ENCODE data around the gene MAPK1.
A peak's percentile ranks its signal among the peaks of the same experiment; 100 is the strongest.

The MAPK1 gene

GRCh38 chr22:21832291-21833290 lies 34.9 kb downstream of the MAPK1 start:
- no peak for TF ChIP-seq GATA2 (IDR thresholded peaks at IDR 0.05; ENCODE audit: low read depth, low read length)
- no peak for TF ChIP-seq GATA3 (IDR thresholded peaks at IDR 0.05; ENCODE audit: low read depth, low read length)

- TF ChIP-seq GATA2 (IDR thresholded peaks at IDR 0.05; ENCODE audit: low read depth, low read length) (no peak), GATA3 (IDR thresholded peaks at IDR 0.05; ENCODE audit: low read depth, low read length) (no peak)
Observed at GRCh38 chr22:21829523-21829922, 37.9 kb downstream of the MAPK1 start.

GRCh38 chr22:21828268-21828638 lies 39.2 kb downstream of the MAPK1 start:
- TF ChIP-seq GATA3 (IDR thresholded peaks at IDR 0.05; ENCODE audit: low read depth, low read length) (no peak), GATA2 (IDR thresholded peaks at IDR 0.05; ENCODE audit: low read depth, low read length) (no peak)

GRCh38 chr22:21827628-21828267 lies 39.7 kb downstream of the MAPK1 start:
- no peak for TF ChIP-seq GATA3 (IDR thresholded peaks at IDR 0.05; ENCODE audit: low read depth, low read length)

- TF ChIP-seq GATA3 (IDR thresholded peaks at IDR 0.05; ENCODE audit: low read depth, low read length) = no peak
- TF ChIP-seq GATA2 (IDR thresholded peaks at IDR 0.05; ENCODE audit: low read depth, low read length) = no peak
Observed at GRCh38 chr22:21826204-21826603, 41.2 kb downstream of the MAPK1 start.

- no peak for TF ChIP-seq GATA2 (IDR thresholded peaks at IDR 0.05; ENCODE audit: low read depth, low read length)
- 0 out of 2 replicates have a peak, but pooled peaks have one; percentile 5 for TF ChIP-seq GATA3 (IDR thresholded peaks at IDR 0.05; ENCODE audit: low read depth, low read length)
Observed at GRCh38 chr22:21824445-21824912, 43.0 kb downstream of the MAPK1 start.

GRCh38 chr22:21823740-21824444 lies 43.6 kb downstream of the MAPK1 start:
- 0 out of 2 replicates have a peak, but pooled peaks have one; percentile 25 for TF ChIP-seq GATA2 (IDR thresholded peaks at IDR 0.05; ENCODE audit: low read depth, low read length)
- TF ChIP-seq GATA3 (IDR thresholded peaks at IDR 0.05; ENCODE audit: low read depth, low read length) = 0 out of 2 replicates have a peak, but pooled peaks have one; percentile 11

GRCh38 chr22:21819183-21819770 lies 48.2 kb downstream of the MAPK1 start:
- TF ChIP-seq GATA2 (IDR thresholded peaks at IDR 0.05; ENCODE audit: low read depth, low read length) (no peak), GATA3 (IDR thresholded peaks at IDR 0.05; ENCODE audit: low read depth, low read length) (no peak)

GRCh38 chr22:21818487-21819182 lies 48.8 kb downstream of the MAPK1 start:
- TF ChIP-seq GATA2 (IDR thresholded peaks at IDR 0.05; ENCODE audit: low read depth, low read length) = no peak
- no peak for TF ChIP-seq GATA3 (IDR thresholded peaks at IDR 0.05; ENCODE audit: low read depth, low read length)

GRCh38 chr22:21816787-21817496 lies 50.5 kb downstream of the MAPK1 start:
- TF ChIP-seq GATA2 (IDR thresholded peaks at IDR 0.05; ENCODE audit: low read depth, low read length) = no peak
- TF ChIP-seq GATA3 (IDR thresholded peaks at IDR 0.05; ENCODE audit: low read depth, low read length) = no peak

- TF ChIP-seq GATA2 (IDR thresholded peaks at IDR 0.05; ENCODE audit: low read depth, low read length) = no peak
- no peak for TF ChIP-seq GATA3 (IDR thresholded peaks at IDR 0.05; ENCODE audit: low read depth, low read length)
Observed at GRCh38 chr22:21816472-21816786, 51.0 kb downstream of the MAPK1 start.

GRCh38 chr22:21815958-21816357 lies 51.5 kb downstream of the MAPK1 start:
- TF ChIP-seq GATA3 (IDR thresholded peaks at IDR 0.05; ENCODE audit: low read depth, low read length) (no peak), GATA2 (IDR thresholded peaks at IDR 0.05; ENCODE audit: low read depth, low read length) (no peak)

- TF ChIP-seq GATA3 (IDR thresholded peaks at IDR 0.05; ENCODE audit: low read depth, low read length) (no peak), GATA2 (IDR thresholded peaks at IDR 0.05; ENCODE audit: low read depth, low read length) (no peak)
Observed at GRCh38 chr22:21815357-21815756, 52.1 kb downstream of the MAPK1 start.

Measured in SH-SY5Y (cell line).